CD4-positive, alpha-beta T cell treated with Interleukin-6 for 4 hours (primary cell): ENCODE data around the gene SHROOM3.
"Not testable (repeated sequence)": the region's sequence is repeated elsewhere in the genome, so short reads cannot be mapped to it uniquely, and the experiment has no call there.

Experiments used
- DNase-seq: peaks from one replicate; pipeline ENCODE4 v3.0.0-alpha.2; 2020; ENCODE audit warnings: mixed read lengths

Gene SHROOM3

GRCh38 chr4:76702440-76703122, 267.6 kb downstream of the SHROOM3 start:
- DNase-seq: no peak

GRCh38 chr4:76703123-76703490, 268.1 kb downstream of the SHROOM3 start:
- DNase-seq: no peak

- no peak for DNase-seq
Measured at GRCh38 chr4:76703676-76704075, 268.6 kb downstream of the SHROOM3 start.

- DNase-seq: no peak
Measured at GRCh38 chr4:76704133-76704881, 269.3 kb downstream of the SHROOM3 start.

GRCh38 chr4:76705472-76705871, 270.4 kb downstream of the SHROOM3 start:
- no peak for DNase-seq

DNA sequence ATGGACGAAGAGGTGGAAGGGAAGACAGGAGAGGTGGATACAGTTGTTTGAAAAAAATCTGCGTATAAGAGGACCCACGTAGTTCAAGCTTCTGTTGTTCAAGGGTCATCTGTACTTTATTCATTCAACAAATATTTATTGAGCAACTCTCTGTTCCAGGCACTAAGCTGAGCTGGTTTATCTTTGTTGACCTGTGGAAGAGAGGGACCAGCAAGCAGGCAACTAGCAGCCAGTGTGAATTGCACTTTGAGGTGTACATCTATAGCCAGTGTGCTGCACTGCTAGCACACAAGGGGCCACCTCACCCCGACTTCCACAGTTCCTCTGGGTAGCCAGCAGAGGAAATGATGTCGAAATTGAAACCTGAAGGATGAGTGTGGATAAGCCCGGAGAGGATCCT, 271.6 kb downstream of the SHROOM3 start:
- DNase-seq: no peak

DNA sequence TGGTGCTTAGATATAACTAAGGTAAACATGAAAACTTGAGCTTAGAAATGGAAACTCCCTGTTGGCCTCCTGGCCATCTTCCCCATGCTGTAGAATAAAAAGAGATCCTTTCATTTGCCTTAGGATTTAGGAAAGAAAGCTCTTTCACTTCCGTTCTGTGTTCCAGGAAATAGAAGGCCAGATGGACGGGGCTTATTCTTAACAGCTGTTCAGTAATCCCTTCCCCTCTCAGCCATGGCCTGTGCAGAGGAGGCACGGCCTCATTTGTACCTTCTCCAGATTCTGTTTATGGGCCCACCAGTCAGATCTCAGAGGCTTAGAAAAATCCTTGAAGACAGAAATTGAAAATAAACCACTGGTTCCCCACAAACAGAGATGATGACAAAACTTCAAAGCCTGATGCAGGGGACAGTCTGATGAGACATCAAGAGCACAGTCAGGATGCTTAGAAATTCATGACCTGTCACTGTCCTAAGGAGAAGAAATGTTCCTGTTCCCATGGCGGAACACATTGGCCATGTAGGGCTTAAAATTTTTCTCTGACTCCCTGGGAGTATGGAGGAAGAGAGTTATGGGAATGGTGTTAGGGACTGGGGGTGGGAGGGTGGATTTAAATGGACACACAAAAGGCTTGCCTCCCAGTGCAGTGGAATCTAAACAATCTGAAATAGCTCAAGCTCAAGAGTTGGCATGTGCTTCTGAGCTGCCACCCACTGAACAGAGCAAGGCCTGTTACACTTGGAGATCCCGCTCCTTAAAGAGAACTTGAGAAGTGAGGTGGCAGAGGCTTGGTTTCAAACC, 274.1 kb downstream of the SHROOM3 start:
- DNase-seq: no peak

DNA sequence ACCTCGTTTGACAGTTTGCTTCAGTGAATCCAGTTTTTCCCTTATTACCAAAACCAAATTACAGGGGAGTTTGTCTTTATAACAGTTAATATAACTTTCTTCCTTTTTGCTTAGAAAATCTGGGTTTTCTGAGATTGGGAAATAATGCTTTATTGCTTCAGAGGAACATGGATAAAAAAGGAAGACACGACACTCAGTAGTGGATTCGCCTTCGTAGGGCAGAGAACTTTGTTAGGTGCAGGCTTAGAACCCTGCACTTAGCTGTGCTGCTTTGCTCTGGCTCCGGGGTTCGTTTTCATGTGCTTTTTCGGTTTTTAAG, 274.7 kb downstream of the SHROOM3 start:
- DNase-seq: no peak

DNA sequence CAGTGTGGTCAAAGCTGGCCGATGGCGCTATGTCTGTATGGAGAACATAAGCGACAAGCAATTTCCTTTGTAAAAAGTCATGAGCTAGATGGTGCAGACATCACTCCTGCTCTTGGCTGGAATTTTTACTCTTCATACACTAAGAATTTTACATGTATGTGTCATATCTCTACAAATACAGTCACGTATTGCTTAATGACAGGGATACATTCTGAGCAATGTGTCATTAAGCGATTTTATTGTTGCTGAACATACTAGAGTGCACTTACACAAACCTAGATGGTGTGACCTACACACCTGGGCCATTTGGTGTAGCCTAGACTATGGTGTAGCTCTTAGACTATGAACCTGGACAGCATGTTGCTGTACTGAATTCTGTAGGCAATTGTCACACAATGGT, 277.5 kb downstream of the SHROOM3 start:
- DNase-seq: no peak

- no peak for DNase-seq
Measured at GRCh38 chr4:76714226-76714625, 279.2 kb downstream of the SHROOM3 start.

- DNase-seq: no peak
Measured at GRCh38 chr4:76716020-76716419, 281.0 kb downstream of the SHROOM3 start.

DNA sequence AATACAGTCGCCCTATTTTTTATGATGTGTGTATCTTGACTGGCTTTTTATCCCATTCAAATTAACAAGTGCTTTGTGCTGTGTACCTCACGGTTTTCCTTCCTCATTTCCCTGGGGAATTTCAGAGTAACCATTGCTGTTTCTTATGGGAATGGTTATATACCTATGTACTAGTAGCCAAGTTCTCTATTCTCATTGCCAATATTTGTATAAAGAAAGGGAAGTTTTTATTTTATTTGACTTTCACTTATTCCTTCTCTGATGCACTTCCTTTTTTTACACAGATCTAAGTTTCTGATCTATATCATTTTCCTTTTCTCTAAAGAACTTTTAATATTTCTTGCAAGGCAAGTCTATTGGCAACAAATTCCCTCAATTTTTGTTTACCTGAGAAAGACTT, 281.6 kb downstream of the SHROOM3 start:
- no peak for DNase-seq

- no peak for DNase-seq
Measured at GRCh38 chr4:76717431-76717830, 282.4 kb downstream of the SHROOM3 start.

DNA sequence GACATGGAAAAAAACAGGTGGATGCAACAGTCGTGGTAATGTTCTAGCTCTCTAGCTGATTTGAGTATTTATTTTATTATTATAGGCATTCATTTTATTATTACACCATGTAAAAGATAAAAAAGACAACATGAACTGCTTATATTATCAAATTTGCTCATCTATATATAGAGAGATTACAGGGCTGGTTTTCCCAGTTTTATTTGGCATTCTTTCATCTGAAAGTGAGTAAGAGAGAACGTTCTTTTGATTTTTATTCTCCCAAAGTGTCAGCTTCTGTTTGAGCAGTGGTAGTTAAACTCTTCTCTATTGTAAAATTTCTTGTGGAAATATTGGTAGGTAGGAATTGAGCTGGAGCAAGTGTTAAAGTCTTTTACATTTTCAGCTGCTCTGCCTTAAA, 283.0 kb downstream of the SHROOM3 start:
- DNase-seq: no peak

GRCh38 chr4:76718831-76719230, 283.8 kb downstream of the SHROOM3 start:
- no peak for DNase-seq

- DNase-seq: no peak
Measured at GRCh38 chr4:76720121-76720520, 285.1 kb downstream of the SHROOM3 start.

DNA sequence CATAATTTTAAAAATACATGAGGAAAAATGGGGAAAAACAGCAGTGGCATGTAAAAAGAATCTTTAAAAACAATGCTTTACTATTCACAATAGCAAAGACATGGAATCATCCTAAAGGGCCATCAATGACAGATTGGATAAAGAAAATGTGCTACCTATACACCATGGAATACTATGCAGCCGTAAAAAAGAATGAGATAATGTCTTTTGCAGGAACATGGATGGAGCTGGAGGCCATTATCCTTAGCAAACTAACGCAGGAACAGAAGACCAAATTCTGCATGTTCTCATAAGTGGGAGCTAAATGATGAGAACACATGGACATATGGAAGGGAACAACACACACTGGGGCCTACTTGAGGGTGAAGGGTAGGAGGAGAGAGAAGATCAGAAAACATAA, 287.1 kb downstream of the SHROOM3 start:
- not testable (repeated sequence) for DNase-seq

GRCh38 chr4:76722838-76723237, 287.8 kb downstream of the SHROOM3 start:
- DNase-seq: no peak

GRCh38 chr4:76723373-76723772, 288.3 kb downstream of the SHROOM3 start:
- DNase-seq: no peak

DNA sequence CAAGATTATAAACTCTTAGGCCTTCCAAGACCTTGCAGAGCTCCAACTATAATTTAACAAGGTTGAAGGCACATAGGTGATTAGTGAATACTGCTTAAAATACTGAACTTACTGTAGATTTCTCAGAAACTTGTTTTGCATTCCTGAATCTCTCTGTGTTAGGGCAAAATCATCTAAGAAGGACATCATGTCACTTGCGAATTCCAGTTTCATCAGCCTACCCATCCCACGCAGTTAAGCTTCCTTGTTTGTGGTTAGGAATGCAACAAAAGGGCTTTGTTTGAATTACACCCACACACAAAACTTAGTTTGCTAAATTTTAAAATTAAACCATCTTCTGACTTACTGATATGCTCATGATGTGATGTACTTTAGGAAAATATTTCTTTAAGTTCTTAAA, 288.9 kb downstream of the SHROOM3 start:
- DNase-seq: no peak

DNA sequence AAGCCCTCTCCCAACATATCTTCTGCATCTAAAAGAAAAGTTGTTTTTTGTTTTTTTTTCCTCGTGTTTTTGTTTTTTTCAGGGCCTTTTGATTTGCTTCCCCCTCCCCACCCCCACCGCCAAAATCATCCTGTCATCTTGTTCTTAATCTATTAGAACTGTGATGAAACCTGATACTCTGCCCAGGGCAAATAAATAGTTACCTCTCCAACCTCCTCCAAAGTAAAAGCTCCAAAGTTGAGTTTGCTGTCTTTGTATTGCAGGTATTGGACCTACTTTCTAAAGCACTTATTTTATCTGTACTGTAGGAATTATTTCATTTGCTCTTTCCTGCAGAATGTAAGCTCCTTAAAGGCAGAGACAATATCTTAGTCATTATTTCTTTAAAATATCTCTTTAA, 290.0 kb downstream of the SHROOM3 start:
- DNase-seq: no peak

DNA sequence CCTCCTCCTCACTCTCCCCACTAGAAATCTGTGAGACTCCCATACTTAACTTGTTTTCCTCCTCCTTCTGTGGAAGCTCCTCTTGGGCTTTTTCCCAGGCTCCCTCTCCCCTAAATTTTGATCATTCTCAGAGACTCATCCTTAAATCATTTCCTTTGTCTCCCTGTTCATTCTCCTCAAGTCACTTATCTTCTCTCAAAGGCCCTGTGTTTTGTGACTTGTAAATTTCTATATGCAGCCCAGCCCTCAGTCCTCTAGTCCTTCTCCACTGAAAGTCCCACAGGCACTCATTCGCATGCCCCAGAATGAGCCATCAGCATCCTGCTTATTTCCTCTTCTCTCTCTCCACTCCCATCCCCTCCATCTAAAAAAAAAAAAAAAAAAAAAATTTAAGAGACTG, 291.1 kb downstream of the SHROOM3 start:
- DNase-seq: no peak

- no peak for DNase-seq
Measured at GRCh38 chr4:76726631-76727030, 291.6 kb downstream of the SHROOM3 start.

DNA sequence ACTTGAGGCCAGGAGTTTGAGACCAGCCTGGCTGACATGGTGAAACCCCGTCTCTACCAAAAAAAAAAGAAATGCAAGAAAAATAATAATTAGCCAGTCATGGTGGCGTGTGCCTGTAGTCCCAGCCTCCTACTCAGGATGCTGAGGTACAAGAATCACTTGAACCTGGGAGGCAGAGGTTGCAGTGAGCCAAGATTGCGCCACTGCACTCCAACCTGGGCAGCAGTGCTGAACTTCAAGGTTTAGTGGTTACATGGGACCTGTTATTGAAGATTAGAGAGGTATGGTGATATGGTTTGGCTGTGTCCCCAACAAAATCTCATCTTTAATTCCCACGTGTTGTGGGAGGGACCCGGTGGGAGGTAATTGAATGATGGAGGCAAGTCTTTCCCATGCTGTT, 292.9 kb downstream of the SHROOM3 start:
- not testable (repeated sequence) for DNase-seq
